Osteocyte (in vitro differentiated cells): ENCODE data around the gene ACP7. TPM values are rescaled to one million over a fixed set of nuclear protein-coding genes. Genes with fewer than 3 reads are reported as not detected.

Experiments
- DNase-seq: peaks from one replicate; pipeline ENCODE4 v3.0.0; 2021; ENCODE audit warnings: mixed read lengths; ENCODE audit not compliant: unreplicated experiment; ENCODE audit errors: extremely low spot score
- H3K27ac Mint-ChIP-seq: one replicate; pipeline ENCODE4 v1.8.0; 2021; ENCODE audit warnings: mild to moderate bottlenecking, mixed read lengths; ENCODE audit not compliant: unreplicated experiment
- H3K27me3 Mint-ChIP-seq: one replicate; pipeline ENCODE4 v1.8.0; 2021; ENCODE audit warnings: mixed read lengths; ENCODE audit not compliant: unreplicated experiment
- H3K36me3 Mint-ChIP-seq: one replicate; pipeline ENCODE4 v1.8.0; 2021; ENCODE audit warnings: mixed read lengths; ENCODE audit not compliant: unreplicated experiment
- H3K4me1 Mint-ChIP-seq: one replicate; pipeline ENCODE4 v1.8.0; 2021; ENCODE audit warnings: mixed read lengths; ENCODE audit not compliant: unreplicated experiment
- H3K4me3 Mint-ChIP-seq: one replicate; pipeline ENCODE4 v1.8.0; 2021; ENCODE audit warnings: mild to moderate bottlenecking, moderate library complexity, mixed read lengths; ENCODE audit not compliant: unreplicated experiment
- H3K9me3 Mint-ChIP-seq: one replicate; pipeline ENCODE4 v1.8.0; 2021; ENCODE audit warnings: mixed read lengths; ENCODE audit not compliant: unreplicated experiment
- total RNA-seq: library from RNA; stranded (reverse); gene quantifications from 2 replicates; pipeline ENCODE4 v1.2.1, GENCODE V29; 2021
- TF ChIP-seq, protein P1 (sequence below): fragments of 200-600 bp; sonication (generic); IDR thresholded peaks from 2 replicates; pipeline ENCODE4 v1.5.0; 2021; ENCODE audit warnings: antibody characterized with exemption, mild to moderate bottlenecking, moderate library complexity

The ACP7 gene
- total RNA-seq, 1 donor from 2014 or later: not detected

DNA sequence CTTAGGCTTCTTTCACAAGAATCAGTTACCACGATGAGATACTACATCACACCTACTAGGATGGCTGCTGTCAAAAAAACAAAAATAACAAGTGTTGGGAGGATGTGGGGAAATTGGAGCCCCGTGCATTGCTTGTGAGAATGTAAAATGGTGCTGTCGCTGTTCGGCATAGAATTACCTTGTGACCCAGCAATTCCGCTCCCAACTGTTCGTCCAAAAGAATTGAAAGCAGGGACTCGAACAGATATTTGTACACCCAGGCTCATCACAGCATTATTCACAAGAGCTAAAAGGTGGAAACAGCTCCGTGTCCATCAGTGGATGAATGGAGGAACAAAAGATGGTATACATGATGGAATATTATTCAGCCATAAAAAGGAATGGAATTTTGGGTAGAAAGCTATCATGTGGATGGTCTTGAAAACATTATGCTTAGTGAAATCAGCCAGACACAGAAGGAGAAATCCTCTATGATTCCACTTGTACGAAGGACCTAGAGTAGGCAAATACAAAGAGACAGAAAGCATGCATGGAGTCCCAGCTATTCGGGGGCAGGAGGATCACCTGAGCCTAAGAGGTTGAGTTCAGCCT is 64.9 kb downstream of the ACP7 start:
- Mint-ChIP-seq H3K4me1 (peaks cover 10% of the 10 kb centered on the region), H3K9me3 (no peaks in the 10 kb centered on the region), H3K4me3 (no peak overlapping the region)

DNA sequence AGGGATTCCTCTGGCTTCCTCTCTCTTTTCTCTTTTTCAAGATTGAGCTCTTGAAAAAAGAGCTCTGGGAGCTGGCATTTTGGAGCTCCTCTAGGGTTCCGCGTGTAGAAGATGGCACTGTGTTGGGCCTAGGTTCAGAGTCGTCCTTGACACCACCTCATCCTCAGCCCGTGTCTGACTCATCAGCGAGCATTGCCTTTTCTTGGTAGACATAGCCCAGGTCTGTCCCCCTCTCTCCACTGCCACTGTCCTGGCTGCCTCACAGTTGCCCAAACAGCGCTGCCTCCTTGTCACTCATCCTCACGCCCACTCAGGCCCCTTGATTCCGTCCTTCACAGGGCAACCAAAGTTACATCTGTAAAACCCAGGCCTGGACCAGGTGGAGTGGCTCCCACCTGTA is 66.1 kb downstream of the ACP7 start:
- Mint-ChIP-seq H3K27ac (no peak overlapping the region), H3K36me3 (peaks cover 6% of the 10 kb centered on the region), H3K4me1 (no peaks in the 10 kb centered on the region), H3K4me3 (no peak overlapping the region), H3K9me3 (no peaks in the 10 kb centered on the region), H3K27me3 (no peaks in the 10 kb centered on the region)
- DNase-seq: no peak
- TF ChIP-seq, protein P1, sequence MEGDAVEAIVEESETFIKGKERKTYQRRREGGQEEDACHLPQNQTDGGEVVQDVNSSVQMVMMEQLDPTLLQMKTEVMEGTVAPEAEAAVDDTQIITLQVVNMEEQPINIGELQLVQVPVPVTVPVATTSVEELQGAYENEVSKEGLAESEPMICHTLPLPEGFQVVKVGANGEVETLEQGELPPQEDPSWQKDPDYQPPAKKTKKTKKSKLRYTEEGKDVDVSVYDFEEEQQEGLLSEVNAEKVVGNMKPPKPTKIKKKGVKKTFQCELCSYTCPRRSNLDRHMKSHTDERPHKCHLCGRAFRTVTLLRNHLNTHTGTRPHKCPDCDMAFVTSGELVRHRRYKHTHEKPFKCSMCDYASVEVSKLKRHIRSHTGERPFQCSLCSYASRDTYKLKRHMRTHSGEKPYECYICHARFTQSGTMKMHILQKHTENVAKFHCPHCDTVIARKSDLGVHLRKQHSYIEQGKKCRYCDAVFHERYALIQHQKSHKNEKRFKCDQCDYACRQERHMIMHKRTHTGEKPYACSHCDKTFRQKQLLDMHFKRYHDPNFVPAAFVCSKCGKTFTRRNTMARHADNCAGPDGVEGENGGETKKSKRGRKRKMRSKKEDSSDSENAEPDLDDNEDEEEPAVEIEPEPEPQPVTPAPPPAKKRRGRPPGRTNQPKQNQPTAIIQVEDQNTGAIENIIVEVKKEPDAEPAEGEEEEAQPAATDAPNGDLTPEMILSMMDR: no peak

More for the DNA sequence above, 64.9 kb downstream of the ACP7 start:
- H3K27ac Mint-ChIP-seq: no peak overlapping the region
- no peaks in the 10 kb centered on the region for H3K27me3 Mint-ChIP-seq
- no peak for DNase-seq
- H3K36me3 Mint-ChIP-seq: peaks cover 3% of the 10 kb centered on the region
- TF ChIP-seq, protein P1: no peak

DNA sequence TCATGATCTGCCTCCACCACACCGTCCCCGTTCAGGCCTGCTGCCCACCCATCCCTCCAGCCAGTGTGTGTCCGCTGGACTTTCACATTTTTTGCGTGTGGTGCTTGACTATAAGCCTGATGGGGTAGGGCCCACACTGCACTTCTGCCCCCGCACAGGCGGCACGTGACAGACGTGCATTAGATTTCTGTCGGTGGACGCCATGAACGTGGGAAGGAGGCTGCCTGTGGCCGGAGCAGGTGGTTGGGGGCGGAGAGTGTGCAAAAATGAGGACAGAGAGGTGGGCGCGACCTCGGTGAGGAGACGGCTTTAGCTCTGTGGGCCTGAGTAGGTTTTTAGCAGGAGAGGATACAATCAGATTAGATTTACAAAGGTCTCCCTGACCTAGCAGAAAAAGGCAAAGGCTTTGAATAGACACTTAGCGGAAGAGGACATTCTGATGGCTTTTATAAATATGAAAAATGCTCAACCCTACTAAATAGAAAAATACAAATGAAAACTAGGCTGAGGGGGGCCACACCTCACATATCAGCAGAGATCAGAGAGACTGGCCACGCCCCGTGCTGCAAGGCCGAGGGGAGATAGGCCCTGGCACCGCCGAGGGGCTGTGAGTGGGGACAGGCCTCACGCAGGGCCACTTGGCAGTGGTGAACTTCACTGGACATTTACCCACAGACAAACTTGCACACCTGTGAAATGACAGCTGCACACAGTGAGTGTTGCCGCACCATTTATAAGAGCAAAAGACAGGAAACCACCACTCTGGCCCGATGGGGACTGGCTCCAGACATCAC is 66.8 kb downstream of the ACP7 start:
- TF ChIP-seq, protein P1: no peak
- no peak overlapping the region for H3K4me3 Mint-ChIP-seq
- no peaks in the 10 kb centered on the region for H3K9me3 Mint-ChIP-seq
- peaks cover 6% of the 10 kb centered on the region for H3K36me3 Mint-ChIP-seq
- no peak overlapping the region for H3K27ac Mint-ChIP-seq
- H3K27me3 Mint-ChIP-seq: no peaks in the 10 kb centered on the region
- no peak for DNase-seq
- no peaks in the 10 kb centered on the region for H3K4me1 Mint-ChIP-seq

DNA sequence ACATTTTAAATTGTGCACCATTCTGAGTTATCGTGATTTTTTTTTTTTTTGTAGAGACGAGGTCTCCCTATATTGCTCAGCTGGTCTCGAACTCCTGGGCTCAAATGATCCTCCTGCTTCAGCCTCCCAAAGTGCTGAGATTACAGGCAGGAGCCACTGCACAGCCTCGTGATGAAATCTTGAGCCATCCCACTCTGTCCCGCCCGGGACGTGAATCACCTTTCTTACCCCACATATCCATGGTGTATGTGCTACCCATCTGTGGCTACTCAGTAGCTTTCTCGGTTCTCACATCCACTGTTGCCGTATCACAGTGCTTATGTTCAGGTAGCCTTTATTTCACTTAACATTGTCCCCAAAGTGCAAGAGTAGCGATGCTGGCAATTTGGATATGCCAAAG is 67.9 kb downstream of the ACP7 start:
- Mint-ChIP-seq H3K27ac (no peak overlapping the region), H3K9me3 (no peaks in the 10 kb centered on the region), H3K27me3 (no peaks in the 10 kb centered on the region), H3K4me1 (peaks cover 3% of the 10 kb centered on the region), H3K36me3 (peaks cover 6% of the 10 kb centered on the region), H3K4me3 (no peak overlapping the region)
- no peak for DNase-seq
- TF ChIP-seq, protein P1: no peak

DNA sequence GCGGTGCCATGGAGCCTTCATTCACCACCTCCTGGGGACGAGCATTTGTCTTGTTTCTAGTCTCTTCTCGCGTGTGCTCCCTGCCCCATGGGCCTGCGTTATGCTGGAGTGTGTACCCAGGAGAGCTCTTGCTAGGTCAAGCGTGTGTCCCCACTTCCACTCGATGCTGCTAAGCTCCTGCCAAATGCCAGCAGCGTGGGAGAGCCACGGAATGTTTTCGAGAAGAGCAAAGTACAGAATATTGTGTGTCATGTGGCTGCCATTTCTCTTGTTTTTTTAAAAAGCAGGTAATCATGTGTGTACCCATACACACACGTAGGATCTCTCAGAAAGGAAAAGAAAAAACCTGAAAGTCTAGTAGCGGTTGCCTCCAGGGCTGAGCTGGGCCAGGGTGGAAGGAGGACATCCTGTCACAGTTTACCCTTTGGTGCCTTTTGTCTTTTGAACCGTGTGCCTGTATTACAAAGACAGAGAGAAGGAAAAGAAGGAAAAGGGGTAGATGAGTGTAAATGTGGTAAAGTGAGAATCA is 70.0 kb downstream of the ACP7 start:
- peaks cover 13% of the 10 kb centered on the region for H3K4me1 Mint-ChIP-seq
- no peaks in the 10 kb centered on the region for H3K9me3 Mint-ChIP-seq
- no peaks in the 10 kb centered on the region for H3K27me3 Mint-ChIP-seq
- no peak overlapping the region for H3K4me3 Mint-ChIP-seq
- no peak overlapping the region for H3K27ac Mint-ChIP-seq
- TF ChIP-seq, protein P1: no peak
- no peak for DNase-seq
- H3K36me3 Mint-ChIP-seq: peaks cover 6% of the 10 kb centered on the region
